A673 (cell line): ENCODE measurements around the gene CPB2. TPM values are rescaled to one million over a fixed set of nuclear protein-coding genes. Genes with fewer than 3 reads are reported as not detected.

Experiments used
- BruUV-seq: library from RNA; stranded (reverse); fragments of 400-500 nt; replicated peaks from 2 replicates; lab custom pipeline; 2021; lab: Mats Ljungman, UMichigan
- CTCF ChIA-PET: fragments of 300-600 bp; sonication (Branson Sonifier 250); formaldehyde crosslinking; loops from one replicate; lab custom pipeline; 2022; ENCODE audit warnings: antibody characterized with exemption; lab: Charles Lee
- POLR2A ChIA-PET: fragments of 300-600 bp; sonication (Branson Sonifier 250); formaldehyde crosslinking; loops from one replicate; lab custom pipeline; 2022; ENCODE audit warnings: antibody characterized with exemption; ENCODE audit not compliant: low non-redundant PET; lab: Charles Lee
- DNase-seq: peaks from one replicate; pipeline ENCODE4 v3.0.0-alpha.2; 2015; ENCODE audit warnings: low spot score
- H3K27ac ChIP-seq: fragments of 200-600 bp; sonication (generic); 2 replicates; pipeline ENCODE4 v1.5.1; 2016; ENCODE audit warnings: mixed run types, low read depth, mild to moderate bottlenecking, mixed read lengths, antibody characterized with exemption, low read length; ENCODE audit not compliant: poor library complexity, severe bottlenecking
- H3K27me3 ChIP-seq: fragments of 200-600 bp; sonication (generic); replicated peaks from 2 replicates; pipeline ENCODE4 v1.6.1; 2017; ENCODE audit warnings: mixed run types, low read depth, mild to moderate bottlenecking, mixed read lengths, antibody characterized with exemption, low read length; ENCODE audit not compliant: insufficient read depth, poor library complexity
- H3K36me3 ChIP-seq: fragments of 200-600 bp; sonication (generic); 2 replicates; pipeline ENCODE4 v1.6.1; 2016; ENCODE audit warnings: mixed run types, mild to moderate bottlenecking, mixed read lengths, antibody characterized with exemption, low read length; ENCODE audit not compliant: insufficient read depth, poor library complexity, severe bottlenecking
- H3K4me1 ChIP-seq: fragments of 200-600 bp; sonication (generic); 2 replicates; pipeline ENCODE4 v1.6.1; 2017; ENCODE audit warnings: mixed run types, mild to moderate bottlenecking, mixed read lengths, antibody characterized with exemption, low read length; ENCODE audit not compliant: insufficient read depth, poor library complexity, severe bottlenecking
- H3K4me3 ChIP-seq: fragments of 200-600 bp; sonication (generic); 2 replicates; pipeline ENCODE4 v1.5.1; 2016; ENCODE audit warnings: low read depth, mixed run types, mild to moderate bottlenecking, mixed read lengths, low read length; ENCODE audit not compliant: poor library complexity, severe bottlenecking
- H3K9me3 ChIP-seq: fragments of 200-600 bp; sonication (generic); 2 replicates; pipeline ENCODE4 v1.6.1; 2016; ENCODE audit warnings: mixed run types, low read depth, mild to moderate bottlenecking, mixed read lengths, antibody characterized with exemption, low read length; ENCODE audit not compliant: poor library complexity, severe bottlenecking
- EZH2 ChIP-seq: fragments of 200-600 bp; sonication (generic); IDR thresholded peaks from 2 replicates; pipeline ENCODE4 v1.6.1; 2017; ENCODE audit warnings: borderline replicate concordance, low read depth, mild to moderate bottlenecking, mixed read lengths, antibody characterized with exemption, low read length; ENCODE audit not compliant: poor library complexity, severe bottlenecking
- intact Hi-C: fragments of 100-400 bp; cut with micrococcal nuclease; formaldehyde crosslinking; loops from one replicate; pipeline ENCODE4 v1.10.0; 2022; ENCODE audit not compliant: unreplicated experiment
- total RNA-seq: library from RNA; stranded (reverse); gene quantifications from 2 replicates; pipeline ENCODE4 v1.2.3, GENCODE V29; 2021
- TF ChIP-seq, protein P1 (sequence below): fragments of 300-800, 200-600 bp; sonication (generic); conservative IDR thresholded peaks from 2 replicates; pipeline ENCODE4 v1.5.1; 2017; ENCODE audit warnings: low read depth, mild to moderate bottlenecking, antibody characterized with exemption, low read length, moderate library complexity, mixed read lengths

The CPB2 gene
- total RNA-seq, 1 experiment from 2014 or later = 5.5 TPM

DNA sequence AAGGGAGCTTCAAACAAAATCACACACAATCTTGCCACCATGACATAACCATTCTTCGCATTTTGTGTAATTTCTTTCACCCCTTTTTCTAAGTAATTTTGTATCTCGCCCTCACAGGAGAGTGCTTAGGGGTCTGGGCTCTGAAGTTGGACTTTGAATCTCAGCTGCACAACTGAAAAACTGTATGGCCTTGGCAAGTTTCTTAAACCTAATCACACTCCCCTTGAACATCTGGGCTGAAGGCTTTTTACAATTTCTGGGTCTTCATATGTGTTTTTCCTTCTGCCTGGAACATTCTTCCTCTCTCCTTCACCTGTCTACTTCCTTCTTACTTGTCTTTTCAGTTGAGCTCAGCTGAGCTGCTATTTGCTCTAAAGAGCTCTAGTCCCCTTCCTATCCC is 24.3 kb upstream of the CPB2 start:
- H3K27me3 ChIP-seq = no peaks in the 10 kb centered on the region
- peaks cover 34% of the 10 kb centered on the region for H3K4me1 ChIP-seq
- no TSS peak for BruUV-seq
- H3K36me3 ChIP-seq = no peaks in the 10 kb centered on the region
- no peak overlapping the region for H3K27ac ChIP-seq
- TF ChIP-seq EZH2 = no peak
- TF ChIP-seq, protein P1, sequence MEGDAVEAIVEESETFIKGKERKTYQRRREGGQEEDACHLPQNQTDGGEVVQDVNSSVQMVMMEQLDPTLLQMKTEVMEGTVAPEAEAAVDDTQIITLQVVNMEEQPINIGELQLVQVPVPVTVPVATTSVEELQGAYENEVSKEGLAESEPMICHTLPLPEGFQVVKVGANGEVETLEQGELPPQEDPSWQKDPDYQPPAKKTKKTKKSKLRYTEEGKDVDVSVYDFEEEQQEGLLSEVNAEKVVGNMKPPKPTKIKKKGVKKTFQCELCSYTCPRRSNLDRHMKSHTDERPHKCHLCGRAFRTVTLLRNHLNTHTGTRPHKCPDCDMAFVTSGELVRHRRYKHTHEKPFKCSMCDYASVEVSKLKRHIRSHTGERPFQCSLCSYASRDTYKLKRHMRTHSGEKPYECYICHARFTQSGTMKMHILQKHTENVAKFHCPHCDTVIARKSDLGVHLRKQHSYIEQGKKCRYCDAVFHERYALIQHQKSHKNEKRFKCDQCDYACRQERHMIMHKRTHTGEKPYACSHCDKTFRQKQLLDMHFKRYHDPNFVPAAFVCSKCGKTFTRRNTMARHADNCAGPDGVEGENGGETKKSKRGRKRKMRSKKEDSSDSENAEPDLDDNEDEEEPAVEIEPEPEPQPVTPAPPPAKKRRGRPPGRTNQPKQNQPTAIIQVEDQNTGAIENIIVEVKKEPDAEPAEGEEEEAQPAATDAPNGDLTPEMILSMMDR = no peak
- ChIA-PET POLR2A (no interaction called here), CTCF (no interaction called here)
- no peaks in the 10 kb centered on the region for H3K9me3 ChIP-seq
- no peak for DNase-seq
- no peak overlapping the region for H3K4me3 ChIP-seq
- intact Hi-C loops = loop anchor here (5.0 to 10.0 kb wide), 4 partner anchors 324 to 617 kb away; no protein-coding TSS in a partner anchor

DNA sequence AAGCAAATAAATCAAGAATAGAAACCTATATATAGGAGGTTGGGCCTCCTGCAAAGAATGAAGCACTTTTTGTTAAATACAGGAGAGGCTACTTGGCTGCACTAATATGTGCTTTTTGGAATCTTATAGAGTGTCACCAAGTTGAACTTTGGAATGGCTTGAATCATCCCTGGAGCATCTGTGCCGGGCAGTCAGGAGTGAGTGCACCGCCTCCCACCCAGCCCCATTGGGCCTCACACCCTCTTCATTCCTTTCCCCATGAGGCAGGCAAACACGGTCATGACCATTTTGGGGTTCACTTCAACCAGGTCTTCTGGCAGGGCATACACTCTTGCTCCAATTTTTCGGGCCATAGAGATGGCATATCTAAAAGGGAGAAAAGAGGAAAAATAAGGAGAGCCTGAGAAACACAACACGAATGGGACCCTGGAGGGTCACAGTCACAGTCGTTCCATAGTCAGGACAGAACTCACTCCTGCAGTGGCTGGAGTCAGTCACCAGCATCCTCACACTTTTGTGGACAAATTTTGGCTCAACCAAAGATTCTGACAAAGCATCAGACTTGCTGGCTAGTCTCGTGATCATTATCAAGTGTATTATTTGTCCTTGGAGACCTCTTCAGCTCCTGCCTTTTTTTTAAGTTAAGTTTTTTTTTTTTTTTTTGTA is 22.7 kb upstream of the CPB2 start:
- no TSS peak for BruUV-seq
- no peak for TF ChIP-seq EZH2
- TF ChIP-seq, protein P1 = no peak
- POLR2A ChIA-PET = no interaction called here
- Histone ChIP-seq H3K4me1 (peaks cover 50% of the 10 kb centered on the region), H3K4me3 (no peak overlapping the region), H3K27me3 (no peaks in the 10 kb centered on the region), H3K36me3 (no peaks in the 10 kb centered on the region), H3K9me3 (no peaks in the 10 kb centered on the region), H3K27ac (peak overlapping the region; percentile 99)
- CTCF ChIA-PET = interaction anchor here (1.5 to 1.6 kb wide), 4 partner anchors 15 to 194 kb away, joined by 3 to 9 read pairs (median 4); no protein-coding TSS in a partner anchor
- intact Hi-C loops = loop anchor here (2.0 to 10.0 kb wide), 5 partner anchors 193 to 615 kb away; no protein-coding TSS in a partner anchor
- DNase-seq = no peak

DNA sequence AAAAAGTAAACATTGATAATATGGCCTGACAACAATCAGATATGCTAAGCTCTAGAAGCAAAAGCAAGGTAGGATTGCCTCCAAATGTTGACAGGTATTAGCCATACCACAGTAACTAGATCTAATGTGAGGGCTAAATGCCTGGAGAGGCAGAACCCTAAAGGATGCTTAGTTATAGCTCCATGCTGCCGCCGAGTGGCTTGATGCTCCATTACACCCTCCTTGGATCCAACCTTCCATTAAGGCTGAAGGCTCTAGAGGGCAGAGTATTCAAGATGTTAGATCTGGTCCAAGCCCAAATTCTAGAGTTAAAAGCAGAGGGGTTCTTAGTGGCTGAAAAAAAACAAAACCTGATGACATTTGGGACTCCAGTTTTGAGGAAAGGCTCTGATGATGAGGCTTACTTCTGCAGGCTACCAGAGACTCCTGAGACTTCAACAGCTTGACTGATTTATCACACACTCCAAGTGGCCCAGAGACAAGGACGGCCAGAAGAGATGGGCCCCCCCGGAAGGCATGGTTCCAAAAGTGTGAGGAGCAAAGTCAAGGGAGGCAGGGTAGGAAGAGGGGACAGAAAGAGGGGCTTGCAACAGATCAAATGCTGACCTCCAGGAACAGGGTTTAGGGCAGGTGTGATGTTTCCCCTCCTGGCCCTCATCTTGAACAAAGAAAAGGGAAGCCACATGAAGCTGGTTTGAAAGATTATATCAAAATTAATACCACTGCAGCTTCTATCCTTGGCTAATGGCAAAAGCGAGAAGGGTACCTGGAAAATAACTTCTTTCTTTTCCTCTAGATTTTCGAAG is 21.9 kb upstream of the CPB2 start:
- ChIA-PET CTCF (interaction anchor here (0.6 to 2.1 kb wide), 15 partner anchors 8 to 615 kb away, joined by 3 to 11 read pairs (median 4); no protein-coding TSS in a partner anchor), POLR2A (interaction anchor here (0.8 kb wide), 1 partner anchor 69 kb away, joined by 3 read pairs; no protein-coding TSS in a partner anchor)
- peak; percentile 96 for DNase-seq

More for the DNA sequence above, 21.9 kb upstream of the CPB2 start:
- H3K9me3 ChIP-seq = no peaks in the 10 kb centered on the region
- peak overlapping the region; percentile 99 for H3K27ac ChIP-seq
- no peak overlapping the region for H3K4me3 ChIP-seq
- no TSS peak for BruUV-seq
- H3K36me3 ChIP-seq = no peaks in the 10 kb centered on the region
- H3K4me1 ChIP-seq = peaks cover 58% of the 10 kb centered on the region
- intact Hi-C loops = loop anchor here (2.0 to 10.0 kb wide), 5 partner anchors 194 to 614 kb away; no protein-coding TSS in a partner anchor
- H3K27me3 ChIP-seq = no peaks in the 10 kb centered on the region
- TF ChIP-seq, protein P1 = peak; percentile 95
- TF ChIP-seq EZH2 = no peak
